ENCODE measurements around the gene EXT2.

The EXT2 gene

GRCh38 chr11:44267750-44268613 lies 172.5 kb downstream of the EXT2 start:
- Histone ChIP-seq H3K4me3 (replicated peaks; ENCODE audit: insufficient read depth, low read length) (no peak overlapping the region), H3K27me3 (ENCODE audit: insufficient read depth, poor library complexity, severe bottlenecking) (no peaks in the 10 kb centered on the region), H3K27ac (replicated peaks) (no peak overlapping the region)
- TF ChIP-seq SPI1 (IDR thresholded peaks at IDR 0.05; ENCODE audit: borderline replicate concordance, low read depth): no peak
- TF ChIP-seq POLR2AphosphoS5 (IDR thresholded peaks at IDR 0.05; ENCODE audit: low read depth): no peak
- TF ChIP-seq REST (IDR thresholded peaks at IDR 0.05; ENCODE audit: insufficient replicate concordance, low read depth): no peak
- TF ChIP-seq CTCF (IDR thresholded peaks at IDR 0.05; ENCODE audit: insufficient read depth, low read length): no peak
- no peak for TF ChIP-seq GABPA (IDR thresholded peaks at IDR 0.05; ENCODE audit: low read depth)
- DNase-seq (ENCODE audit: low read depth in 1 of 2, low spot score in 1 of 2): no peak

- no peaks in the 10 kb centered on the region for H3K27me3 ChIP-seq (ENCODE audit: insufficient read depth, poor library complexity, severe bottlenecking)
- TF ChIP-seq GABPA (IDR thresholded peaks at IDR 0.05; ENCODE audit: low read depth) (no peak), SPI1 (IDR thresholded peaks at IDR 0.05; ENCODE audit: borderline replicate concordance, low read depth) (no peak), REST (IDR thresholded peaks at IDR 0.05; ENCODE audit: insufficient replicate concordance, low read depth) (no peak), POLR2AphosphoS5 (IDR thresholded peaks at IDR 0.05; ENCODE audit: low read depth) (no peak), CTCF (IDR thresholded peaks at IDR 0.05; ENCODE audit: insufficient read depth, low read length) (no peak)
- H3K27ac ChIP-seq (replicated peaks): no peak overlapping the region
- no peak for DNase-seq (ENCODE audit: low read depth in 1 of 2, low spot score in 1 of 2)
- H3K4me3 ChIP-seq (replicated peaks; ENCODE audit: insufficient read depth, low read length): no peak overlapping the region
Measured at GRCh38 chr11:44268614-44269080, 173.2 kb downstream of the EXT2 start.

- no peak for DNase-seq (ENCODE audit: low read depth in 1 of 2, low spot score in 1 of 2)
- H3K27ac ChIP-seq (replicated peaks): no peak overlapping the region
- H3K4me3 ChIP-seq (replicated peaks; ENCODE audit: insufficient read depth, low read length): no peak overlapping the region
- no peaks in the 10 kb centered on the region for H3K27me3 ChIP-seq (ENCODE audit: insufficient read depth, poor library complexity, severe bottlenecking)
- no peak for TF ChIP-seq REST (IDR thresholded peaks at IDR 0.05; ENCODE audit: insufficient replicate concordance, low read depth)
- no peak for TF ChIP-seq CTCF (IDR thresholded peaks at IDR 0.05; ENCODE audit: insufficient read depth, low read length)
- no peak for TF ChIP-seq POLR2AphosphoS5 (IDR thresholded peaks at IDR 0.05; ENCODE audit: low read depth)
- TF ChIP-seq SPI1 (IDR thresholded peaks at IDR 0.05; ENCODE audit: borderline replicate concordance, low read depth): no peak
- TF ChIP-seq GABPA (IDR thresholded peaks at IDR 0.05; ENCODE audit: low read depth): no peak
Measured at GRCh38 chr11:44269369-44270351, 174.2 kb downstream of the EXT2 start.

All from HL-60 (cell line).